Measurements from ENCODE around the gene WDR1.

The WDR1 gene

GRCh38 chr4:10106421-10107039, 10.1 kb downstream of the WDR1 start:
- peaks cover 37 to 71% of the 10 kb centered on the region in 2 donors for H3K36me3 ChIP-seq (ENCODE audit: control insufficient read depth in 1 of 2, insufficient read depth in 2 of 2, low read length in 2 of 2)
- H3K4me1 ChIP-seq (ENCODE audit: control insufficient read depth in 1 of 2, insufficient read depth in 2 of 2, low read length in 2 of 2): peaks cover 75 to 76% of the 10 kb centered on the region in 2 donors
- no peaks in the 10 kb centered on the region for H3K27me3 ChIP-seq (ENCODE audit: control insufficient read depth in 1 of 2, insufficient read depth in 2 of 2, low read length in 2 of 2)
- H3K9me3 ChIP-seq (ENCODE audit: control insufficient read depth in 1 of 2, low read length in 2 of 2): no peaks in the 10 kb centered on the region
- H3K27ac ChIP-seq (ENCODE audit: low read depth, low read length): peak overlapping the region; percentile 30
- H3K4me3 ChIP-seq (ENCODE audit: low read depth in 1 of 2, low read length in 2 of 2): no peak overlapping the region
- peak overlapping the region in 1 of 2 donors; percentile 20 for H3K9ac ChIP-seq (ENCODE audit: low read depth in 1 of 2, low read length in 2 of 2)

GRCh38 chr4:10105920-10106319, 10.7 kb downstream of the WDR1 start:
- Histone ChIP-seq H3K4me3 (ENCODE audit: low read depth in 1 of 2, low read length in 2 of 2) (no peak overlapping the region), H3K36me3 (ENCODE audit: control insufficient read depth in 1 of 2, insufficient read depth in 2 of 2, low read length in 2 of 2) (peaks cover 34 to 71% of the 10 kb centered on the region in 2 donors), H3K27ac (ENCODE audit: low read depth, low read length) (peak overlapping the region; percentile 28), H3K4me1 (ENCODE audit: control insufficient read depth in 1 of 2, insufficient read depth in 2 of 2, low read length in 2 of 2) (peaks cover 76 to 78% of the 10 kb centered on the region in 2 donors), H3K9ac (ENCODE audit: low read depth in 1 of 2, low read length in 2 of 2) (peak overlapping the region in 1 of 2 donors; percentile 20), H3K27me3 (ENCODE audit: control insufficient read depth in 1 of 2, insufficient read depth in 2 of 2, low read length in 2 of 2) (no peaks in the 10 kb centered on the region), H3K9me3 (ENCODE audit: control insufficient read depth in 1 of 2, low read length in 2 of 2) (no peaks in the 10 kb centered on the region)

GRCh38 chr4:10105421-10105820, 11.2 kb downstream of the WDR1 start:
- H3K36me3 ChIP-seq (ENCODE audit: control insufficient read depth in 1 of 2, insufficient read depth in 2 of 2, low read length in 2 of 2): peaks cover 29 to 71% of the 10 kb centered on the region in 2 donors
- H3K4me1 ChIP-seq (ENCODE audit: control insufficient read depth in 1 of 2, insufficient read depth in 2 of 2, low read length in 2 of 2): peaks cover 74 to 76% of the 10 kb centered on the region in 2 donors
- no peaks in the 10 kb centered on the region for H3K9me3 ChIP-seq (ENCODE audit: control insufficient read depth in 1 of 2, low read length in 2 of 2)
- no peak overlapping the region for H3K27ac ChIP-seq (ENCODE audit: low read depth, low read length)
- no peak overlapping the region for H3K9ac ChIP-seq (ENCODE audit: low read depth in 1 of 2, low read length in 2 of 2)
- no peaks in the 10 kb centered on the region for H3K27me3 ChIP-seq (ENCODE audit: control insufficient read depth in 1 of 2, insufficient read depth in 2 of 2, low read length in 2 of 2)
- no peak overlapping the region for H3K4me3 ChIP-seq (ENCODE audit: low read depth in 1 of 2, low read length in 2 of 2)

- no peaks in the 10 kb centered on the region for H3K27me3 ChIP-seq (ENCODE audit: control insufficient read depth in 1 of 2, insufficient read depth in 2 of 2, low read length in 2 of 2)
- H3K4me1 ChIP-seq (ENCODE audit: control insufficient read depth in 1 of 2, insufficient read depth in 2 of 2, low read length in 2 of 2): peaks cover 70 to 76% of the 10 kb centered on the region in 2 donors
- peak overlapping the region in 1 of 2 donors; percentile 3 for H3K9ac ChIP-seq (ENCODE audit: low read depth in 1 of 2, low read length in 2 of 2)
- no peak overlapping the region for H3K4me3 ChIP-seq (ENCODE audit: low read depth in 1 of 2, low read length in 2 of 2)
- H3K36me3 ChIP-seq (ENCODE audit: control insufficient read depth in 1 of 2, insufficient read depth in 2 of 2, low read length in 2 of 2): peaks cover 27 to 71% of the 10 kb centered on the region in 2 donors
- no peak overlapping the region for H3K27ac ChIP-seq (ENCODE audit: low read depth, low read length)
- H3K9me3 ChIP-seq (ENCODE audit: control insufficient read depth in 1 of 2, low read length in 2 of 2): no peaks in the 10 kb centered on the region
These were observed 11.7 kb downstream of the WDR1 start for GRCh38 chr4:10104991-10105276.

- Histone ChIP-seq H3K4me1 (ENCODE audit: control insufficient read depth in 1 of 2, insufficient read depth in 2 of 2, low read length in 2 of 2) (peaks cover 67 to 71% of the 10 kb centered on the region in 2 donors), H3K27ac (ENCODE audit: low read depth, low read length) (no peak overlapping the region), H3K36me3 (ENCODE audit: control insufficient read depth in 1 of 2, insufficient read depth in 2 of 2, low read length in 2 of 2) (peaks cover 29 to 72% of the 10 kb centered on the region in 2 donors), H3K9me3 (ENCODE audit: control insufficient read depth in 1 of 2, low read length in 2 of 2) (no peaks in the 10 kb centered on the region), H3K4me3 (ENCODE audit: low read depth in 1 of 2, low read length in 2 of 2) (no peak overlapping the region), H3K9ac (ENCODE audit: low read depth in 1 of 2, low read length in 2 of 2) (peak overlapping the region in 1 of 2 donors; percentile 3), H3K27me3 (ENCODE audit: control insufficient read depth in 1 of 2, insufficient read depth in 2 of 2, low read length in 2 of 2) (no peaks in the 10 kb centered on the region)
These were observed 12.2 kb downstream of the WDR1 start for GRCh38 chr4:10104211-10104990.

GRCh38 chr4:10102474-10103332, 13.9 kb downstream of the WDR1 start:
- no peak overlapping the region for H3K27ac ChIP-seq (ENCODE audit: low read depth, low read length)
- H3K27me3 ChIP-seq (ENCODE audit: control insufficient read depth in 1 of 2, insufficient read depth in 2 of 2, low read length in 2 of 2): no peaks in the 10 kb centered on the region
- H3K36me3 ChIP-seq (ENCODE audit: control insufficient read depth in 1 of 2, insufficient read depth in 2 of 2, low read length in 2 of 2): peaks cover 35 to 73% of the 10 kb centered on the region in 2 donors
- no peak overlapping the region for H3K4me3 ChIP-seq (ENCODE audit: low read depth in 1 of 2, low read length in 2 of 2)
- no peaks in the 10 kb centered on the region for H3K9me3 ChIP-seq (ENCODE audit: control insufficient read depth in 1 of 2, low read length in 2 of 2)
- H3K9ac ChIP-seq (ENCODE audit: low read depth in 1 of 2, low read length in 2 of 2): no peak overlapping the region
- H3K4me1 ChIP-seq (ENCODE audit: control insufficient read depth in 1 of 2, insufficient read depth in 2 of 2, low read length in 2 of 2): peaks cover 52 to 56% of the 10 kb centered on the region in 2 donors

GRCh38 chr4:10101671-10102473, 14.7 kb downstream of the WDR1 start:
- Histone ChIP-seq H3K27ac (ENCODE audit: low read depth, low read length) (no peak overlapping the region), H3K4me3 (ENCODE audit: low read depth in 1 of 2, low read length in 2 of 2) (no peak overlapping the region), H3K9ac (ENCODE audit: low read depth in 1 of 2, low read length in 2 of 2) (no peak overlapping the region), H3K36me3 (ENCODE audit: control insufficient read depth in 1 of 2, insufficient read depth in 2 of 2, low read length in 2 of 2) (peaks cover 43 to 76% of the 10 kb centered on the region in 2 donors), H3K27me3 (ENCODE audit: control insufficient read depth in 1 of 2, insufficient read depth in 2 of 2, low read length in 2 of 2) (no peaks in the 10 kb centered on the region), H3K4me1 (ENCODE audit: control insufficient read depth in 1 of 2, insufficient read depth in 2 of 2, low read length in 2 of 2) (peaks cover 49 to 53% of the 10 kb centered on the region in 2 donors), H3K9me3 (ENCODE audit: control insufficient read depth in 1 of 2, low read length in 2 of 2) (no peaks in the 10 kb centered on the region)

GRCh38 chr4:10100734-10101216, 15.8 kb downstream of the WDR1 start:
- no peaks in the 10 kb centered on the region for H3K9me3 ChIP-seq (ENCODE audit: control insufficient read depth in 1 of 2, low read length in 2 of 2)
- peaks cover 49 to 57% of the 10 kb centered on the region in 2 donors for H3K4me1 ChIP-seq (ENCODE audit: control insufficient read depth in 1 of 2, insufficient read depth in 2 of 2, low read length in 2 of 2)
- H3K9ac ChIP-seq (ENCODE audit: low read depth in 1 of 2, low read length in 2 of 2): no peak overlapping the region
- H3K27ac ChIP-seq (ENCODE audit: low read depth, low read length): no peak overlapping the region
- H3K36me3 ChIP-seq (ENCODE audit: control insufficient read depth in 1 of 2, insufficient read depth in 2 of 2, low read length in 2 of 2): peaks cover 50 to 87% of the 10 kb centered on the region in 2 donors
- no peaks in the 10 kb centered on the region for H3K27me3 ChIP-seq (ENCODE audit: control insufficient read depth in 1 of 2, insufficient read depth in 2 of 2, low read length in 2 of 2)
- H3K4me3 ChIP-seq (ENCODE audit: low read depth in 1 of 2, low read length in 2 of 2): peak overlapping the region in 1 of 2 donors; percentile 7

GRCh38 chr4:10099499-10100325, 16.9 kb downstream of the WDR1 start:
- no peak overlapping the region for H3K27ac ChIP-seq (ENCODE audit: low read depth, low read length)
- H3K36me3 ChIP-seq (ENCODE audit: control insufficient read depth in 1 of 2, insufficient read depth in 2 of 2, low read length in 2 of 2): peaks cover 56 to 94% of the 10 kb centered on the region in 2 donors
- no peak overlapping the region for H3K9ac ChIP-seq (ENCODE audit: low read depth in 1 of 2, low read length in 2 of 2)
- no peak overlapping the region for H3K4me3 ChIP-seq (ENCODE audit: low read depth in 1 of 2, low read length in 2 of 2)
- H3K4me1 ChIP-seq (ENCODE audit: control insufficient read depth in 1 of 2, insufficient read depth in 2 of 2, low read length in 2 of 2): peaks cover 44 to 57% of the 10 kb centered on the region in 2 donors
- H3K9me3 ChIP-seq (ENCODE audit: control insufficient read depth in 1 of 2, low read length in 2 of 2): no peaks in the 10 kb centered on the region
- no peaks in the 10 kb centered on the region for H3K27me3 ChIP-seq (ENCODE audit: control insufficient read depth in 1 of 2, insufficient read depth in 2 of 2, low read length in 2 of 2)
